ENCODE data around the gene CD84.

Gene CD84

GRCh38 chr1:160597051-160597450, 17.8 kb upstream of the CD84 start:
- no peaks in the 10 kb centered on the region for H3K79me1 ChIP-seq (ENCODE audit: low read length)
- no peak overlapping the region for H3K4me3 ChIP-seq (ENCODE audit: low read depth, low read length)
- H4K91ac ChIP-seq (ENCODE audit: low read depth, low read length): no peak overlapping the region
- no CpG with 5 or more reads among the region's 1 CpG for WGBS (ENCODE audit: extremely low coverage, insufficient coverage, insufficient read length)
- H3K4ac ChIP-seq (ENCODE audit: low read depth, low read length): no peak overlapping the region
- no peak overlapping the region for H2BK120ac ChIP-seq (ENCODE audit: insufficient read depth, low read length, poor library complexity)
- no peaks in the 10 kb centered on the region for H3K4me1 ChIP-seq (ENCODE audit: control insufficient read depth in 1 of 2, insufficient read depth in 2 of 2, low read length in 2 of 2)
- H3K18ac ChIP-seq (ENCODE audit: low read length): no peak overlapping the region
- H3K27me3 ChIP-seq (ENCODE audit: insufficient read depth, low read length): no peaks in the 10 kb centered on the region
- H3K9me3 ChIP-seq (ENCODE audit: insufficient read depth, low read depth, low read length): no peaks in the 10 kb centered on the region
- H2BK5ac ChIP-seq (ENCODE audit: low read depth, low read length, poor library complexity): no peak overlapping the region
- H2AFZ ChIP-seq (ENCODE audit: insufficient read depth, low read length, poor library complexity): no peak overlapping the region
- no peak overlapping the region for H3K27ac ChIP-seq (ENCODE audit: low read depth, low read length)
- DNase-seq: no peak
- no peak overlapping the region for H3K23ac ChIP-seq (ENCODE audit: low read length)
- H3K14ac ChIP-seq (ENCODE audit: low read length): no peak overlapping the region
- H3K4me2 ChIP-seq (ENCODE audit: low read length): no peak overlapping the region
- no peak overlapping the region for H3K9ac ChIP-seq (ENCODE audit: low read length)
- H4K12ac ChIP-seq (ENCODE audit: low read depth, low read length): no peak overlapping the region
- no peak overlapping the region for H2AK5ac ChIP-seq (ENCODE audit: low read length)
- no peak overlapping the region for H2BK12ac ChIP-seq (ENCODE audit: low read length)
- no peak overlapping the region for H4K8ac ChIP-seq (ENCODE audit: low read depth, low read length)
- no peaks in the 10 kb centered on the region for H3K79me2 ChIP-seq (ENCODE audit: control insufficient read depth, insufficient read depth, low read length, poor library complexity)
- H3K36me3 ChIP-seq (ENCODE audit: control insufficient read depth in 1 of 2, insufficient read depth in 2 of 2, low read length in 2 of 2): no peaks in the 10 kb centered on the region

DNA sequence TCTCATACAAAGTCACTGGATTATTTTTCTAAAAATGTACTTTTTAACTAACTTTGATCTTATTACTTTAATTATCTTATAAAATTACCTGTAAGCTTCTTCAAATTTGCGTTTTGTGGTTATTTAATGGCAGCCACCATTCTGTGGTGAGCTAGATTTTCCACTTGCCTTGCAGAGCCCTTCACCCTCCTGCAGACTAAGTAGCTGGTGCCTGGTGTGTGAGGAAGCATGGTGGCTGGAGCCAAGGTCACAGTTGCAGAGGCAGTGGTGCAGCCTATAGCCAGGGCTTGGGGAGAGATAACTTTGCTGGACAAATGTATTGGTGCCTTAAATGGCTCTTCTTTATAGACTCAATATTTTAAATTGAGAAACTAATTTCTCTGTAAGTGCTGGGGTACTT, 11.2 kb upstream of the CD84 start:
- Histone ChIP-seq H3K18ac (ENCODE audit: low read length) (no peak overlapping the region), H3K4me1 (ENCODE audit: control insufficient read depth in 1 of 2, insufficient read depth in 2 of 2, low read length in 2 of 2) (no peaks in the 10 kb centered on the region), H2BK5ac (ENCODE audit: low read depth, low read length, poor library complexity) (no peak overlapping the region), H3K79me1 (ENCODE audit: low read length) (no peaks in the 10 kb centered on the region), H3K9me3 (ENCODE audit: insufficient read depth, low read depth, low read length) (peaks cover 2% of the 10 kb centered on the region), H4K12ac (ENCODE audit: low read depth, low read length) (no peak overlapping the region), H3K14ac (ENCODE audit: low read length) (no peak overlapping the region), H2AK5ac (ENCODE audit: low read length) (no peak overlapping the region), H3K27ac (ENCODE audit: low read depth, low read length) (no peak overlapping the region), H3K79me2 (ENCODE audit: control insufficient read depth, insufficient read depth, low read length, poor library complexity) (no peaks in the 10 kb centered on the region), H4K91ac (ENCODE audit: low read depth, low read length) (no peak overlapping the region), H3K23ac (ENCODE audit: low read length) (no peak overlapping the region), H3K4me3 (ENCODE audit: low read depth, low read length) (no peak overlapping the region), H3K36me3 (ENCODE audit: control insufficient read depth in 1 of 2, insufficient read depth in 2 of 2, low read length in 2 of 2) (no peaks in the 10 kb centered on the region), H3K4me2 (ENCODE audit: low read length) (no peak overlapping the region), H3K27me3 (ENCODE audit: insufficient read depth, low read length) (no peaks in the 10 kb centered on the region), H4K8ac (ENCODE audit: low read depth, low read length) (no peak overlapping the region), H2AFZ (ENCODE audit: insufficient read depth, low read length, poor library complexity) (no peak overlapping the region), H3K4ac (ENCODE audit: low read depth, low read length) (no peak overlapping the region), H2BK120ac (ENCODE audit: insufficient read depth, low read length, poor library complexity) (no peak overlapping the region), H2BK12ac (ENCODE audit: low read length) (no peak overlapping the region), H3K9ac (ENCODE audit: low read length) (no peak overlapping the region)
- DNase-seq: no peak
- WGBS (ENCODE audit: extremely low coverage, insufficient coverage, insufficient read length): no CpG with 5 or more reads among the region's 1 CpG

DNA sequence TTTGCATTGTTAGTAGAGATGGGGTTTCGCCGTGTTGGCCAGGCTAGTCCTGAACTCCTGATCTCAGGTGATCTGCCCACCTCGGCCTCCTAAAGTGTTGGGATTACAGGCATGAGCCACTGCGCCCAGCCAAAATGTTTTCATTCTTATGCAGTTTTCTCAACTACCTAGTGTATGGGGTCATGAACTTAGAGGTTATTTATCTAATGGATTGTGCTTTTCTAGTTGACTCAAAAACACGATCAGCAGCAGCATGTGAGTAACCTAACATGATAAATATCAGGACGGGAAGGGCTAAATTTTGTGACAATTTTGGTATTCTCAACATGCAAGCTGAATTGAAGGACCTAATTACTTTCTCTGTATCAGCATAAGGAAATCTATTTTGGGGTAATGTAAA, 9.2 kb upstream of the CD84 start:
- Histone ChIP-seq H4K91ac (ENCODE audit: low read depth, low read length) (no peak overlapping the region), H3K4me3 (ENCODE audit: low read depth, low read length) (no peak overlapping the region), H2BK12ac (ENCODE audit: low read length) (no peak overlapping the region), H2BK120ac (ENCODE audit: insufficient read depth, low read length, poor library complexity) (no peak overlapping the region), H3K4me1 (ENCODE audit: control insufficient read depth in 1 of 2, insufficient read depth in 2 of 2, low read length in 2 of 2) (no peaks in the 10 kb centered on the region), H3K9me3 (ENCODE audit: insufficient read depth, low read depth, low read length) (peaks cover 2% of the 10 kb centered on the region), H3K27ac (ENCODE audit: low read depth, low read length) (no peak overlapping the region), H4K12ac (ENCODE audit: low read depth, low read length) (no peak overlapping the region), H4K8ac (ENCODE audit: low read depth, low read length) (no peak overlapping the region), H3K4me2 (ENCODE audit: low read length) (no peak overlapping the region), H3K36me3 (ENCODE audit: control insufficient read depth in 1 of 2, insufficient read depth in 2 of 2, low read length in 2 of 2) (no peaks in the 10 kb centered on the region), H2AK5ac (ENCODE audit: low read length) (no peak overlapping the region), H3K14ac (ENCODE audit: low read length) (no peak overlapping the region), H2BK5ac (ENCODE audit: low read depth, low read length, poor library complexity) (no peak overlapping the region), H3K27me3 (ENCODE audit: insufficient read depth, low read length) (no peaks in the 10 kb centered on the region), H2AFZ (ENCODE audit: insufficient read depth, low read length, poor library complexity) (no peak overlapping the region), H3K79me2 (ENCODE audit: control insufficient read depth, insufficient read depth, low read length, poor library complexity) (no peaks in the 10 kb centered on the region), H3K4ac (ENCODE audit: low read depth, low read length) (no peak overlapping the region), H3K23ac (ENCODE audit: low read length) (no peak overlapping the region), H3K79me1 (ENCODE audit: low read length) (no peaks in the 10 kb centered on the region), H3K9ac (ENCODE audit: low read length) (no peak overlapping the region), H3K18ac (ENCODE audit: low read length) (no peak overlapping the region)
- no CpG with 5 or more reads among the region's 6 CpGs for WGBS (ENCODE audit: extremely low coverage, insufficient coverage, insufficient read length)
- no peak for DNase-seq

DNA sequence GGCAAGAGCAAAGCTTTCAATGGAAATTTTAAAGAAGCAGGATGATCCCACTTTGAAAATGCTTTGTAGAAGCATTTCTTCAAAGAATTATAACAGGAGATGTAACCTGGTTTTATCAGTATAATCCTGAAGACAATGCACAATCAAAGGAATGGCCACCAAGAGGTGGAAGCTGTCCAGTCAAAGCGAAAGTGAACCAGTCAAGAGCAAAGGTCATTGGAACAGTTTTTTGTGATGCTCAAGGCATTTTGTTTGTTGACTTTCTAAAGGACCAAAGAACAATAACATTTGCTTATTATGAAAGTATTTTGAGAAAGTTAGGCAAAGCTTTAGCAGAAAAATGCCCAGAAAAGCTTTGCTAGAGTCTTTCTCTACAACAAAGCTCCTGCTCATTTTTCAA, 5.5 kb upstream of the CD84 start:
- Histone ChIP-seq H2AK5ac (ENCODE audit: low read length) (no peak overlapping the region), H3K18ac (ENCODE audit: low read length) (no peak overlapping the region), H3K4me2 (ENCODE audit: low read length) (no peak overlapping the region), H3K79me2 (ENCODE audit: control insufficient read depth, insufficient read depth, low read length, poor library complexity) (no peaks in the 10 kb centered on the region), H4K91ac (ENCODE audit: low read depth, low read length) (no peak overlapping the region), H2BK12ac (ENCODE audit: low read length) (no peak overlapping the region), H3K4me3 (ENCODE audit: low read depth, low read length) (no peak overlapping the region), H3K27me3 (ENCODE audit: insufficient read depth, low read length) (no peaks in the 10 kb centered on the region), H3K79me1 (ENCODE audit: low read length) (no peaks in the 10 kb centered on the region), H3K14ac (ENCODE audit: low read length) (no peak overlapping the region), H2BK5ac (ENCODE audit: low read depth, low read length, poor library complexity) (no peak overlapping the region), H3K23ac (ENCODE audit: low read length) (no peak overlapping the region), H3K4me1 (ENCODE audit: control insufficient read depth in 1 of 2, insufficient read depth in 2 of 2, low read length in 2 of 2) (no peaks in the 10 kb centered on the region), H2BK120ac (ENCODE audit: insufficient read depth, low read length, poor library complexity) (no peak overlapping the region), H4K12ac (ENCODE audit: low read depth, low read length) (no peak overlapping the region), H2AFZ (ENCODE audit: insufficient read depth, low read length, poor library complexity) (no peak overlapping the region), H4K8ac (ENCODE audit: low read depth, low read length) (no peak overlapping the region), H3K9ac (ENCODE audit: low read length) (no peak overlapping the region), H3K4ac (ENCODE audit: low read depth, low read length) (no peak overlapping the region), H3K27ac (ENCODE audit: low read depth, low read length) (no peak overlapping the region), H3K9me3 (ENCODE audit: insufficient read depth, low read depth, low read length) (no peaks in the 10 kb centered on the region), H3K36me3 (ENCODE audit: control insufficient read depth in 1 of 2, insufficient read depth in 2 of 2, low read length in 2 of 2) (no peaks in the 10 kb centered on the region)
- no CpG with 5 or more reads among the region's 1 CpG for WGBS (ENCODE audit: extremely low coverage, insufficient coverage, insufficient read length)
- no peak for DNase-seq

All from trophoblast cell (in vitro differentiated cells and primary cell).